Panc1 (cell line): Measurements from ENCODE around the gene B4GALT7.

ENCODE experiments used
- REST ChIP-seq, 2 experiments: IDR thresholded peaks; 2 replicates each; pipeline ENCODE4 v1.6.1; 2011 to 2012; ENCODE audit warnings: low read depth in 2 of 2, control low read depth in 1 of 2, low read length in 1 of 2, mild to moderate bottlenecking in 1 of 2, moderate library complexity in 1 of 2; ENCODE audit not compliant: insufficient read depth in 1 of 2
- TF ChIP-seq, protein P1 (sequence below): fragments of 450-650 bp; IDR thresholded peaks from 2 replicates; pipeline ENCODE4 v1.5.1; 2017; ENCODE audit warnings: mild to moderate bottlenecking

DNA sequence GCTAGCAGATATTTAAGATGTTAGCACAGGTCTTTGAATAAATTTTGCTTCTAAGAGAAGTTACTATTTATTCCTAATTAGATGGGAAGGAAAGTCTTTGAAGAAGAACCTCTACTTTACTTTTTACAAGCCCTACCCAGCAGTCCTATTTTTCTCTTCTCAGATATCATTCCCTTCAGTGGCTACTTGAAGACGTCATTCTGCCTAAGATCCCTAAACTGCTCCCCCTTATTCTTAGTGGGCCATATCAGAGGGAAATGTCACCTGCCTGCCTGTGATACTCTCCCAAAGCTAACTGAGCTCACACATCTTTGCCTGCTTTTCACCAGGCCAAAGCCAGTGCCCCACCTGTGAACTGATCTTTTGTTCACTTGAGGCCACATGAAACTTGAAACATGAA lies 24.4 kb upstream of the B4GALT7 start:
- TF ChIP-seq, protein P1, sequence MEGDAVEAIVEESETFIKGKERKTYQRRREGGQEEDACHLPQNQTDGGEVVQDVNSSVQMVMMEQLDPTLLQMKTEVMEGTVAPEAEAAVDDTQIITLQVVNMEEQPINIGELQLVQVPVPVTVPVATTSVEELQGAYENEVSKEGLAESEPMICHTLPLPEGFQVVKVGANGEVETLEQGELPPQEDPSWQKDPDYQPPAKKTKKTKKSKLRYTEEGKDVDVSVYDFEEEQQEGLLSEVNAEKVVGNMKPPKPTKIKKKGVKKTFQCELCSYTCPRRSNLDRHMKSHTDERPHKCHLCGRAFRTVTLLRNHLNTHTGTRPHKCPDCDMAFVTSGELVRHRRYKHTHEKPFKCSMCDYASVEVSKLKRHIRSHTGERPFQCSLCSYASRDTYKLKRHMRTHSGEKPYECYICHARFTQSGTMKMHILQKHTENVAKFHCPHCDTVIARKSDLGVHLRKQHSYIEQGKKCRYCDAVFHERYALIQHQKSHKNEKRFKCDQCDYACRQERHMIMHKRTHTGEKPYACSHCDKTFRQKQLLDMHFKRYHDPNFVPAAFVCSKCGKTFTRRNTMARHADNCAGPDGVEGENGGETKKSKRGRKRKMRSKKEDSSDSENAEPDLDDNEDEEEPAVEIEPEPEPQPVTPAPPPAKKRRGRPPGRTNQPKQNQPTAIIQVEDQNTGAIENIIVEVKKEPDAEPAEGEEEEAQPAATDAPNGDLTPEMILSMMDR, result no peak
- TF ChIP-seq REST (IDR thresholded peaks at IDR 0.05; ENCODE audit: insufficient read depth in 1 of 2, low read depth in 2 of 2, low read length in 1 of 2), result no peak
